A549 (cell line): Measurements from ENCODE around the gene FXYD2. TPM values are rescaled to one million over a fixed set of nuclear protein-coding genes. Genes with fewer than 3 reads are reported as not detected.

Source experiments
- ATAC-seq, 2 experiments: fragments of 200-7000 bp in 1 of 2; fragments of >200 bp in 1 of 2; cut with Nextera tagmentation in 1 of 2; cut with Tn5 transposase in 1 of 2; 3 replicates each; pipeline versions ENCODE4 v1.8.0 to v1.9.1; 2018 to 2020; ENCODE audit warnings: mild to moderate bottlenecking in 1 of 2, moderate library complexity in 1 of 2
- CTCF ChIA-PET: fragments of 300-600 bp; sonication (Branson Sonifier 250); formaldehyde crosslinking; extraction: SDS; loops from one replicate; lab custom pipeline; 2021; ENCODE audit warnings: antibody characterized with exemption, inconsistent platforms; lab: Yijun Ruan, JAX
- POLR2A ChIA-PET: fragments of 350-600 bp; formaldehyde crosslinking; extraction: SDS; loops from one replicate; lab custom pipeline; 2021; ENCODE audit warnings: antibody characterized with exemption, inconsistent platforms; lab: Yijun Ruan, JAX
- DNase-seq, 2 experiments: peaks; one replicate each; pipeline versions ENCODE4 v3.0.0 to v3.0.0-alpha.2; 2011 to 2016; ENCODE audit warnings: low read depth in 1 of 2, low spot score in 1 of 2
- FAIRE-seq: peaks from 2 replicates; lab custom pipeline; 2011; peaks lifted over from hg19 to GRCh38; lab: Jason Lieb, UNC
- H3K27ac ChIP-seq, 2 experiments: fragments of >200 bp; sonication (Bioruptor Twin); formaldehyde crosslinking; 3 replicates each; pipeline ENCODE4 v1.5.1; 2016 to 2017
- H3K4me1 ChIP-seq: fragments of >200 bp; sonication (Bioruptor Twin); formaldehyde crosslinking; 3 replicates; pipeline ENCODE4 v1.6.1; 2016
- H3K4me2 ChIP-seq: fragments of >200 bp; sonication (Bioruptor Twin); formaldehyde crosslinking; 3 replicates; pipeline ENCODE4 v1.6.1; 2016
- H3K4me3 ChIP-seq: fragments of >200 bp; sonication (Bioruptor Twin); formaldehyde crosslinking; 3 replicates; pipeline ENCODE4 v1.5.1; 2016
- H3K9me3 ChIP-seq: fragments of >200 bp; sonication (Bioruptor Twin); formaldehyde crosslinking; 3 replicates; pipeline ENCODE4 v1.6.1; 2016
- BCL3 ChIP-seq: fragments of >200 bp; sonication (Bioruptor Twin); formaldehyde crosslinking; IDR thresholded peaks from 3 replicates; pipeline ENCODE4 v1.6.1; 2016
- BHLHE40 ChIP-seq: IDR thresholded peaks from 2 replicates; pipeline ENCODE4 v1.6.1; 2012; ENCODE audit warnings: low read depth, low read length, inconsistent platforms
- CBX2 ChIP-seq: fragments of 200-600 bp; sonication (generic); IDR thresholded peaks from 2 replicates; pipeline ENCODE4 v1.6.1; 2016; ENCODE audit warnings: low read depth, mild to moderate bottlenecking, borderline replicate concordance
- CHD2 ChIP-seq: fragments of 150-350 bp; IDR thresholded peaks from 2 replicates; pipeline ENCODE4 v1.6.1; 2014; ENCODE audit warnings: low read length; ENCODE audit not compliant: partially characterized antibody
- EHMT2 ChIP-seq: fragments of 200-600 bp; sonication (generic); IDR thresholded peaks from 2 replicates; pipeline ENCODE4 v1.6.1; 2016; ENCODE audit warnings: antibody characterized with exemption, low read depth, mild to moderate bottlenecking, moderate library complexity
- EP300 ChIP-seq, 2 experiments: fragments of >200 bp; sonication (Bioruptor Twin); formaldehyde crosslinking; IDR thresholded peaks; 2 replicates in 1 of 2; 3 replicates in 1 of 2; pipeline ENCODE4 v1.6.1; 2016 to 2017
- ESRRA ChIP-seq: fragments of 150-350 bp; IDR thresholded peaks from 2 replicates; pipeline ENCODE4 v1.6.1; 2014; ENCODE audit warnings: mild to moderate bottlenecking, low read length, borderline replicate concordance
- FOSB ChIP-seq: fragments of 250-450 bp; sonication (Bioruptor Pico); IDR thresholded peaks from 2 replicates; pipeline ENCODE4 v1.5.0; 2020; ENCODE audit warnings: mild to moderate bottlenecking, moderate library complexity
- FOSL2 ChIP-seq, 2 experiments: fragments of 450-650 bp in 1 of 2; fragments of >200 bp in 1 of 2; sonication (Bioruptor Twin) in 1 of 2; formaldehyde crosslinking; IDR thresholded peaks; 2 replicates each; pipeline versions ENCODE4 v1.5.0 to v1.6.1; 2016 to 2020; ENCODE audit warnings: mild to moderate bottlenecking in 1 of 2, moderate library complexity in 1 of 2
- HEYL ChIP-seq: fragments of 250-450 bp; sonication (Bioruptor Pico); IDR thresholded peaks from 2 replicates; pipeline ENCODE4 v1.8.0; 2021; ENCODE audit warnings: mild to moderate bottlenecking, moderate library complexity
- NFE2L2 ChIP-seq: fragments of 150-350 bp; conservative IDR thresholded peaks from 2 replicates; pipeline ENCODE4 v1.6.1; 2014; ENCODE audit warnings: low read length
- NPAS2 ChIP-seq: fragments of 250-450 bp; sonication (Bioruptor Pico); IDR thresholded peaks from 2 replicates; pipeline ENCODE4 v1.8.0; 2022; ENCODE audit warnings: mild to moderate bottlenecking, moderate library complexity, borderline replicate concordance
- PBX3 ChIP-seq: IDR thresholded peaks from 2 replicates; pipeline ENCODE4 v1.6.1; 2012
- PHF8 ChIP-seq: fragments of 200-600 bp; sonication (generic); IDR thresholded peaks from 2 replicates; pipeline ENCODE4 v1.6.1; 2016; ENCODE audit warnings: low read depth, mild to moderate bottlenecking, antibody characterized with exemption, moderate library complexity, borderline replicate concordance
- RAD21 ChIP-seq, 2 experiments: fragments of >200 bp in 1 of 2; sonication (Bioruptor Twin) in 1 of 2; formaldehyde crosslinking in 1 of 2; IDR thresholded peaks in 1 of 2; conservative IDR thresholded peaks in 1 of 2; 2 replicates in 1 of 2; 3 replicates in 1 of 2; pipeline ENCODE4 v1.6.1; 2012 to 2018; ENCODE audit warnings: inconsistent platforms in 1 of 2
- REST ChIP-seq: fragments of 200-600 bp; sonication (generic); IDR thresholded peaks from 2 replicates; pipeline ENCODE4 v1.6.1; 2016; ENCODE audit warnings: antibody characterized with exemption, mild to moderate bottlenecking, moderate library complexity
- RFX5 ChIP-seq: fragments of 450-650 bp; IDR thresholded peaks from 2 replicates; pipeline ENCODE4 v1.7.1; 2014; ENCODE audit warnings: antibody characterized with exemption, mild to moderate bottlenecking, moderate library complexity
- SMC3 ChIP-seq: fragments of >200 bp; sonication (Bioruptor Twin); formaldehyde crosslinking; IDR thresholded peaks from 3 replicates; pipeline ENCODE4 v1.6.1; 2018; ENCODE audit warnings: inconsistent platforms
- ZC3H11A ChIP-seq: fragments of 450-650 bp; IDR thresholded peaks from 2 replicates; pipeline ENCODE4 v1.6.1; 2014; ENCODE audit warnings: antibody characterized with exemption, mild to moderate bottlenecking
- ZFP36 ChIP-seq: fragments of 450-650 bp; IDR thresholded peaks from 2 replicates; pipeline ENCODE4 v1.6.1; 2014; ENCODE audit warnings: borderline replicate concordance; ENCODE audit not compliant: partially characterized antibody
- ZSCAN20 ChIP-seq: fragments of 250-450 bp; sonication (Bioruptor Pico); IDR thresholded peaks from 2 replicates; pipeline ENCODE4 v1.8.0; 2022; ENCODE audit warnings: mild to moderate bottlenecking, moderate library complexity
- WGBS: methylation state at CpG from one replicate; pipeline ENCODE4 v1.1.6; 2017; ENCODE audit errors: missing lambda C conversion rate; 5-methylcytosine and 5-hydroxymethylcytosine counted together
- polyA minus RNA-seq: library from RNA; depleted of rRNA, polyadenylated mRNA; stranded (reverse); fragments of >200 nt; gene quantifications from 2 replicates; pipeline ENCODE4 v1.2.3, GENCODE V29; 2011; rRNA and poly(A)+ RNA removed
- polyA plus RNA-seq, 4 experiments: library from polyadenylated mRNA; depleted of rRNA in 3 of 4; stranded (reverse); fragments of >200 nt; fragmentation: RNase III in 1 of 4; extraction: RNeasy Plus Mini Kit Qiagen cat#74134 plus additional on column Dnase treatment in 1 of 4; gene quantifications; 2 replicates in 3 of 4; 3 replicates in 1 of 4; pipeline ENCODE4 v1.2.3, GENCODE V29; 2011 to 2017
- TF ChIP-seq, protein P1 (sequence below): IDR thresholded peaks from 2 replicates; pipeline ENCODE4 v1.6.1; 2012
- TF ChIP-seq, protein P2 (sequence below): fragments of 250-450 bp; sonication (Bioruptor Pico); IDR thresholded peaks from 2 replicates; pipeline ENCODE4 v1.5.0; 2021; ENCODE audit warnings: mild to moderate bottlenecking, moderate library complexity, borderline replicate concordance
- TF ChIP-seq, protein P3 (sequence below): IDR thresholded peaks from 2 replicates; pipeline ENCODE4 v1.6.1; 2012; ENCODE audit warnings: low read depth, borderline replicate concordance

Gene FXYD2
- 23.7 and 25.9 TPM in 2 replicates for polyA plus RNA-seq (2011; rRNA removed)
- 22.1 and 23.1 TPM in 2 replicates for polyA plus RNA-seq (2012; cell fraction: cytosol; rRNA removed)
- 13.0 and 13.7 TPM in 2 replicates for polyA plus RNA-seq (2012; cell fraction: nucleus; rRNA removed)
- 29.7 to 55.6 TPM (median 48.9 TPM) in 3 replicates for polyA plus RNA-seq (2017; fragmentation: RNase III; extraction: RNeasy Plus Mini Kit Qiagen cat#74134 plus additional on column Dnase treatment)
- 5.3 and 19.0 TPM in 2 replicates for polyA minus RNA-seq

- ChIA-PET CTCF (interaction anchor here (0.8 to 7.5 kb wide), 8 partner anchors 9 to 399 kb away, joined by 3 to 113 read pairs (median 4); no protein-coding TSS in a partner anchor), POLR2A (no interaction called here)
- H3K9me3 ChIP-seq: no peaks in the 10 kb centered on the region
- FAIRE-seq: no peak
- no peak for TF ChIP-seq FOSL2 (IDR thresholded peaks at IDR 0.05)
- TF ChIP-seq FOSL2 (CRISPR knock-in tag; IDR thresholded peaks at IDR 0.05): no peak
- TF ChIP-seq ZC3H11A: no peak
- no peak for TF ChIP-seq NPAS2 (CRISPR knock-in tag)
- no peak for TF ChIP-seq ZSCAN20 (CRISPR knock-in tag)
- TF ChIP-seq, protein P1, sequence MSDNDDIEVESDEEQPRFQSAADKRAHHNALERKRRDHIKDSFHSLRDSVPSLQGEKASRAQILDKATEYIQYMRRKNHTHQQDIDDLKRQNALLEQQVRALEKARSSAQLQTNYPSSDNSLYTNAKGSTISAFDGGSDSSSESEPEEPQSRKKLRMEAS: no peak
- TF ChIP-seq SMC3: no peak
- no peak for TF ChIP-seq CHD2
- TF ChIP-seq RFX5: no peak
- TF ChIP-seq RAD21 (conservative IDR thresholded peaks at IDR 0.05 in 1 of 2, IDR thresholded peaks at IDR 0.05 in 1 of 2): no peak
- TF ChIP-seq REST: no peak
- TF ChIP-seq NFE2L2: no peak
- TF ChIP-seq, protein P2, sequence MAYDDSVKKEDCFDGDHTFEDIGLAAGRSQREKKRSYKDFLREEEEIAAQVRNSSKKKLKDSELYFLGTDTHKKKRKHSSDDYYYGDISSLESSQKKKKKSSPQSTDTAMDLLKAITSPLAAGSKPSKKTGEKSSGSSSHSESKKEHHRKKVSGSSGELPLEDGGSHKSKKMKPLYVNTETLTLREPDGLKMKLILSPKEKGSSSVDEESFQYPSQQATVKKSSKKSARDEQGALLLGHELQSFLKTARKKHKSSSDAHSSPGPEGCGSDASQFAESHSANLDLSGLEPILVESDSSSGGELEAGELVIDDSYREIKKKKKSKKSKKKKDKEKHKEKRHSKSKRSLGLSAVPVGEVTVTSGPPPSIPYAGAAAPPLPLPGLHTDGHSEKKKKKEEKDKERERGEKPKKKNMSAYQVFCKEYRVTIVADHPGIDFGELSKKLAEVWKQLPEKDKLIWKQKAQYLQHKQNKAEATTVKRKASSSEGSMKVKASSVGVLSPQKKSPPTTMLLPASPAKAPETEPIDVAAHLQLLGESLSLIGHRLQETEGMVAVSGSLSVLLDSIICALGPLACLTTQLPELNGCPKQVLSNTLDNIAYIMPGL (CRISPR knock-in tag): no peak
- no peak for TF ChIP-seq ESRRA
- TF ChIP-seq FOSB (CRISPR knock-in tag): no peak
- TF ChIP-seq PHF8: no peak
- TF ChIP-seq HEYL (CRISPR knock-in tag): no peak
- TF ChIP-seq EP300 (IDR thresholded peaks at IDR 0.05): no peak
- TF ChIP-seq ZFP36: no peak
- no peak within 1 kb of the TSS; the same call in 2 of the 3 replicates for H3K4me3 ChIP-seq
- peak within 1 kb of the TSS; percentile 65 to 72; a peak in 5 of 6 replicates for H3K27ac ChIP-seq
- peaks cover 55% of the 10 kb centered on the region for H3K4me1 ChIP-seq
- no peak for DNase-seq
- H3K4me2 ChIP-seq: peak within 1 kb of the TSS; percentile 61
- ATAC-seq: no peak
- WGBS: 34% methylated on average over 21 of the region's 22 CpGs
Measured at GRCh38 chr11:117824571-117825537, at the start of gene FXYD2. TSS of gene FXYD2 (minus strand) at chr11:117824744. CDS start at chr11:117824678, 66 bp downstream.

- no peaks in the 10 kb centered on the region for H3K9me3 ChIP-seq
- TF ChIP-seq BHLHE40: no peak
- TF ChIP-seq, protein P3, sequence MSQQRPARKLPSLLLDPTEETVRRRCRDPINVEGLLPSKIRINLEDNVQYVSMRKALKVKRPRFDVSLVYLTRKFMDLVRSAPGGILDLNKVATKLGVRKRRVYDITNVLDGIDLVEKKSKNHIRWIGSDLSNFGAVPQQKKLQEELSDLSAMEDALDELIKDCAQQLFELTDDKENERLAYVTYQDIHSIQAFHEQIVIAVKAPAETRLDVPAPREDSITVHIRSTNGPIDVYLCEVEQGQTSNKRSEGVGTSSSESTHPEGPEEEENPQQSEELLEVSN: no peak
- no peak for TF ChIP-seq BCL3
- no peak for TF ChIP-seq ZFP36
- TF ChIP-seq EP300 (IDR thresholded peaks at IDR 0.05): no peak
- no peak for TF ChIP-seq CBX2
- TF ChIP-seq PBX3: no peak
- no peak for TF ChIP-seq ESRRA
- no peak for TF ChIP-seq EHMT2
- FAIRE-seq: no peak
- no peak overlapping the region for H3K4me2 ChIP-seq
- H3K27ac ChIP-seq: no peak overlapping the region
- no peak overlapping the region for H3K4me3 ChIP-seq
- ATAC-seq: no peak
- POLR2A ChIA-PET: no interaction called here
- CTCF ChIA-PET: no interaction called here
- WGBS: 56% methylated on average over 8 of the region's 8 CpGs
- no peak for DNase-seq
- H3K4me1 ChIP-seq: no peaks in the 10 kb centered on the region
Measured at GRCh38 chr11:117873828-117874125, 49.2 kb upstream of the FXYD2 start.
